Measurements from ENCODE around the gene SP110. TPM values are rescaled to one million over a fixed set of nuclear protein-coding genes. Genes with fewer than 3 reads are reported as not detected.

Gene SP110
- total RNA-seq, 2 donors from 2014 or later, result 0.49 to 1.2 TPM

GRCh38 chr2:230208576-230208975, 11.2 kb downstream of the SP110 start:
- Mint-ChIP-seq H3K4me1 (peaks cover 2% of the 10 kb centered on the region), H3K4me3 (no peak overlapping the region), H3K9me3 (no peaks in the 10 kb centered on the region), H3K36me3 (ENCODE audit: low read depth) (no peaks in the 10 kb centered on the region), H3K27ac (no peak overlapping the region), H3K27me3 (ENCODE audit: insufficient read depth) (no peaks in the 10 kb centered on the region)
- Histone ChIP-seq H3K4me3 (ENCODE audit: low read length) (no peak overlapping the region), H3K27me3 (ENCODE audit: control insufficient read depth, insufficient read depth, low read length, poor library complexity, severe bottlenecking) (no peaks in the 10 kb centered on the region), H3K4me1 (ENCODE audit: control insufficient read depth, insufficient read depth, low read length) (no peaks in the 10 kb centered on the region), H3K9ac (ENCODE audit: extremely low read depth, low read length, poor library complexity, severe bottlenecking) (no peak overlapping the region), H3K36me3 (ENCODE audit: control insufficient read depth, insufficient read depth, low read length) (no peaks in the 10 kb centered on the region), H3K27ac (ENCODE audit: low read depth, low read length) (no peak overlapping the region), H3K9me3 (ENCODE audit: control insufficient read depth, low read length) (no peaks in the 10 kb centered on the region)
- TF ChIP-seq CTCF (conservative IDR thresholded peaks at IDR 0.05), result no peak
- DNase-seq, result no peak

- Mint-ChIP-seq H3K27me3 (ENCODE audit: insufficient read depth) (no peaks in the 10 kb centered on the region), H3K4me1 (peaks cover 2% of the 10 kb centered on the region), H3K9me3 (no peaks in the 10 kb centered on the region), H3K4me3 (no peak overlapping the region), H3K27ac (no peak overlapping the region), H3K36me3 (ENCODE audit: low read depth) (no peaks in the 10 kb centered on the region)
- Histone ChIP-seq H3K4me1 (ENCODE audit: control insufficient read depth, insufficient read depth, low read length) (no peaks in the 10 kb centered on the region), H3K27ac (ENCODE audit: low read depth, low read length) (no peak overlapping the region), H3K4me3 (ENCODE audit: low read length) (no peak overlapping the region), H3K9ac (ENCODE audit: extremely low read depth, low read length, poor library complexity, severe bottlenecking) (no peak overlapping the region), H3K9me3 (ENCODE audit: control insufficient read depth, low read length) (no peaks in the 10 kb centered on the region), H3K27me3 (ENCODE audit: control insufficient read depth, insufficient read depth, low read length, poor library complexity, severe bottlenecking) (no peaks in the 10 kb centered on the region), H3K36me3 (ENCODE audit: control insufficient read depth, insufficient read depth, low read length) (no peaks in the 10 kb centered on the region)
- WGBS, 2 experiments (ENCODE audit: insufficient coverage in 1 of 2, insufficient read length in 1 of 2), result 89 to 94% methylated on average over 2 of the region's 2 CpGs
- TF ChIP-seq CTCF (conservative IDR thresholded peaks at IDR 0.05), result no peak
- no peak for DNase-seq
These were observed 14.1 kb downstream of the SP110 start for GRCh38 chr2:230205721-230206120.

- no peak overlapping the region for H3K4me3 ChIP-seq (ENCODE audit: low read length)
- H3K27ac ChIP-seq (ENCODE audit: low read depth, low read length), result no peak overlapping the region
- H3K27ac Mint-ChIP-seq, result no peak overlapping the region
- no peaks in the 10 kb centered on the region for H3K4me1 ChIP-seq (ENCODE audit: control insufficient read depth, insufficient read depth, low read length)
- 86 to 100% methylated on average over 1 of the region's 1 CpG for WGBS, 2 experiments (ENCODE audit: insufficient coverage in 1 of 2, insufficient read length in 1 of 2)
- TF ChIP-seq CTCF (conservative IDR thresholded peaks at IDR 0.05), result no peak
- H3K4me3 Mint-ChIP-seq, result no peak overlapping the region
- no peaks in the 10 kb centered on the region for H3K27me3 Mint-ChIP-seq (ENCODE audit: insufficient read depth)
- H3K4me1 Mint-ChIP-seq, result peaks cover 2% of the 10 kb centered on the region
- DNase-seq, result no peak
- no peaks in the 10 kb centered on the region for H3K9me3 Mint-ChIP-seq
- H3K9me3 ChIP-seq (ENCODE audit: control insufficient read depth, low read length), result no peaks in the 10 kb centered on the region
- H3K36me3 Mint-ChIP-seq (ENCODE audit: low read depth), result no peaks in the 10 kb centered on the region
- no peaks in the 10 kb centered on the region for H3K36me3 ChIP-seq (ENCODE audit: control insufficient read depth, insufficient read depth, low read length)
- no peaks in the 10 kb centered on the region for H3K27me3 ChIP-seq (ENCODE audit: control insufficient read depth, insufficient read depth, low read length, poor library complexity, severe bottlenecking)
- no peak overlapping the region for H3K9ac ChIP-seq (ENCODE audit: extremely low read depth, low read length, poor library complexity, severe bottlenecking)
These were observed 14.8 kb downstream of the SP110 start for GRCh38 chr2:230205034-230205433.
